HFF-Myc (cell line): ENCODE measurements around the gene CCNA1.

ENCODE experiments used
- DNase-seq: peaks from one replicate; pipeline ENCODE4 v3.0.0-alpha.2; 2011; ENCODE audit warnings: low read depth; ENCODE audit errors: extremely low read depth
- H3K4me3 ChIP-seq: replicated peaks from 2 replicates; pipeline ENCODE4 v1.5.1; 2011; ENCODE audit warnings: low read depth, mild to moderate bottlenecking, control low read depth, low read length
- CTCF ChIP-seq: IDR thresholded peaks from 2 replicates; pipeline ENCODE4 v1.5.1; 2012; ENCODE audit warnings: mild to moderate bottlenecking, low read depth, low read length, control low read depth; ENCODE audit errors: missing control alignments

The CCNA1 gene

GRCh38 chr13:36432106-36432544 lies at the start of gene CCNA1:
Gene CCNA1, plus strand, starts transcription at chr13:36432495. Its CDS starts 562 bp downstream, at chr13:36433057.
- H3K4me3 ChIP-seq = peak within 1 kb of the TSS; percentile 48
- no peak for DNase-seq
- no peak for TF ChIP-seq CTCF

GRCh38 chr13:36385489-36385888 lies 46.8 kb upstream of the CCNA1 start:
- no peak for TF ChIP-seq CTCF
- H3K4me3 ChIP-seq = no peak overlapping the region
- DNase-seq = no peak

- no peak overlapping the region for H3K4me3 ChIP-seq
- TF ChIP-seq CTCF = peak; percentile 38
- DNase-seq = peak; percentile 30
Measured at GRCh38 chr13:36395280-36395679, 37.0 kb upstream of the CCNA1 start.

- no peak for TF ChIP-seq CTCF
- no peak overlapping the region for H3K4me3 ChIP-seq
- DNase-seq = no peak
Measured at GRCh38 chr13:36405151-36405550, 27.1 kb upstream of the CCNA1 start.

- TF ChIP-seq CTCF = no peak
- H3K4me3 ChIP-seq = no peak overlapping the region
- no peak for DNase-seq
Measured at GRCh38 chr13:36412736-36413135, 19.6 kb upstream of the CCNA1 start.

- no peak for DNase-seq
- no peak for TF ChIP-seq CTCF
- H3K4me3 ChIP-seq = no peak overlapping the region
Measured at GRCh38 chr13:36413161-36413560, 19.1 kb upstream of the CCNA1 start.

GRCh38 chr13:36414461-36414860 lies 17.8 kb upstream of the CCNA1 start:
- TF ChIP-seq CTCF = no peak
- no peak for DNase-seq
- H3K4me3 ChIP-seq = no peak overlapping the region
